Activated naive CD8-positive, alpha-beta T cell treated with anti-CD3 and anti-CD28 coated beads, Interleukin-2, amount 50 U/mL, for 24 hours (primary cell): ENCODE data around the gene ADAMTS2.

ENCODE experiments used
- ATAC-seq: fragments of 150-1000 bp; cut with Tn5 transposase; one replicate; pipeline ENCODE4 v1.10.0; 2021
- DNase-seq: peaks from one replicate; pipeline ENCODE4 v3.0.0; 2021
- H3K27ac Mint-ChIP-seq: one replicate; pipeline ENCODE4 v1.8.0; 2021; ENCODE audit warnings: mild to moderate bottlenecking, mixed read lengths
- H3K27me3 Mint-ChIP-seq: one replicate; pipeline ENCODE4 v1.8.0; 2021; ENCODE audit warnings: mixed read lengths
- H3K36me3 Mint-ChIP-seq: one replicate; pipeline ENCODE4 v1.8.0; 2021; ENCODE audit warnings: low read depth, mixed read lengths
- H3K4me1 Mint-ChIP-seq: one replicate; pipeline ENCODE4 v1.8.0; 2021; ENCODE audit warnings: mixed read lengths
- H3K4me3 Mint-ChIP-seq: one replicate; pipeline ENCODE4 v1.8.0; 2021; ENCODE audit warnings: mild to moderate bottlenecking, moderate library complexity, mixed read lengths
- H3K9me3 Mint-ChIP-seq: one replicate; pipeline ENCODE4 v1.8.0; 2021; ENCODE audit warnings: mixed read lengths

ADAMTS2 gene

GRCh38 chr5:179271821-179272325 is 73.4 kb downstream of the ADAMTS2 start:
- no peaks in the 10 kb centered on the region for H3K36me3 Mint-ChIP-seq
- no peak overlapping the region for H3K4me3 Mint-ChIP-seq
- DNase-seq (no peak), ATAC-seq (no peak)
- no peaks in the 10 kb centered on the region for H3K9me3 Mint-ChIP-seq
- H3K27ac Mint-ChIP-seq, result no peak overlapping the region
- H3K27me3 Mint-ChIP-seq, result no peaks in the 10 kb centered on the region
- H3K4me1 Mint-ChIP-seq, result no peaks in the 10 kb centered on the region

- DNase-seq (no peak), ATAC-seq (no peak)
- H3K27ac Mint-ChIP-seq, result no peak overlapping the region
- no peaks in the 10 kb centered on the region for H3K27me3 Mint-ChIP-seq
- H3K4me3 Mint-ChIP-seq, result no peak overlapping the region
- H3K9me3 Mint-ChIP-seq, result no peaks in the 10 kb centered on the region
- H3K36me3 Mint-ChIP-seq, result no peaks in the 10 kb centered on the region
- no peaks in the 10 kb centered on the region for H3K4me1 Mint-ChIP-seq
These were observed 73.9 kb downstream of the ADAMTS2 start for GRCh38 chr5:179271428-179271734.

- Mint-ChIP-seq H3K4me3 (no peak overlapping the region), H3K27ac (no peak overlapping the region), H3K36me3 (no peaks in the 10 kb centered on the region), H3K27me3 (no peaks in the 10 kb centered on the region), H3K4me1 (no peaks in the 10 kb centered on the region), H3K9me3 (no peaks in the 10 kb centered on the region)
- DNase-seq (no peak), ATAC-seq (no peak)
These were observed 74.5 kb downstream of the ADAMTS2 start for GRCh38 chr5:179270581-179271427.

- Mint-ChIP-seq H3K4me3 (no peak overlapping the region), H3K27ac (no peak overlapping the region), H3K27me3 (no peaks in the 10 kb centered on the region), H3K9me3 (no peaks in the 10 kb centered on the region), H3K36me3 (no peaks in the 10 kb centered on the region), H3K4me1 (no peaks in the 10 kb centered on the region)
- DNase-seq, result no peak
- no peak for ATAC-seq
These were observed 75.3 kb downstream of the ADAMTS2 start for GRCh38 chr5:179269781-179270543.

- DNase-seq (no peak), ATAC-seq (no peak)
- Mint-ChIP-seq H3K4me1 (no peaks in the 10 kb centered on the region), H3K27me3 (no peaks in the 10 kb centered on the region), H3K27ac (no peak overlapping the region), H3K9me3 (no peaks in the 10 kb centered on the region), H3K4me3 (no peak overlapping the region), H3K36me3 (no peaks in the 10 kb centered on the region)
These were observed 76.1 kb downstream of the ADAMTS2 start for GRCh38 chr5:179268966-179269693.

GRCh38 chr5:179268399-179268952 is 76.8 kb downstream of the ADAMTS2 start:
- ATAC-seq, result no peak
- no peak overlapping the region for H3K27ac Mint-ChIP-seq

GRCh38 chr5:179267671-179268083 is 77.6 kb downstream of the ADAMTS2 start:
- H3K9me3 Mint-ChIP-seq, result no peaks in the 10 kb centered on the region
- no peaks in the 10 kb centered on the region for H3K36me3 Mint-ChIP-seq
- no peak overlapping the region for H3K4me3 Mint-ChIP-seq
- no peaks in the 10 kb centered on the region for H3K4me1 Mint-ChIP-seq
- H3K27ac Mint-ChIP-seq, result no peak overlapping the region
- ATAC-seq (no peak), DNase-seq (no peak)
- no peaks in the 10 kb centered on the region for H3K27me3 Mint-ChIP-seq

More at GRCh38 chr5:179268399-179268952, 76.8 kb downstream of the ADAMTS2 start:
- no peak for DNase-seq
- Mint-ChIP-seq H3K9me3 (no peaks in the 10 kb centered on the region), H3K4me3 (no peak overlapping the region), H3K27me3 (no peaks in the 10 kb centered on the region), H3K4me1 (no peaks in the 10 kb centered on the region), H3K36me3 (no peaks in the 10 kb centered on the region)

- DNase-seq (no peak), ATAC-seq (no peak)
- no peaks in the 10 kb centered on the region for H3K36me3 Mint-ChIP-seq
- H3K27ac Mint-ChIP-seq, result no peak overlapping the region
- H3K27me3 Mint-ChIP-seq, result no peaks in the 10 kb centered on the region
- no peak overlapping the region for H3K4me3 Mint-ChIP-seq
- no peaks in the 10 kb centered on the region for H3K4me1 Mint-ChIP-seq
- H3K9me3 Mint-ChIP-seq, result no peaks in the 10 kb centered on the region
These were observed 78.1 kb downstream of the ADAMTS2 start for GRCh38 chr5:179267071-179267670.

- no peaks in the 10 kb centered on the region for H3K4me1 Mint-ChIP-seq
- DNase-seq (no peak), ATAC-seq (no peak)
- H3K27ac Mint-ChIP-seq, result no peak overlapping the region
- H3K4me3 Mint-ChIP-seq, result no peak overlapping the region
- H3K27me3 Mint-ChIP-seq, result no peaks in the 10 kb centered on the region
- no peaks in the 10 kb centered on the region for H3K9me3 Mint-ChIP-seq
- no peaks in the 10 kb centered on the region for H3K36me3 Mint-ChIP-seq
These were observed 78.8 kb downstream of the ADAMTS2 start for GRCh38 chr5:179266291-179267070.

- Mint-ChIP-seq H3K4me1 (no peaks in the 10 kb centered on the region), H3K27ac (no peak overlapping the region), H3K9me3 (no peaks in the 10 kb centered on the region), H3K4me3 (no peak overlapping the region), H3K36me3 (no peaks in the 10 kb centered on the region), H3K27me3 (no peaks in the 10 kb centered on the region)
- no peak for ATAC-seq
- no peak for DNase-seq
These were observed 79.6 kb downstream of the ADAMTS2 start for GRCh38 chr5:179265514-179266290.

- Mint-ChIP-seq H3K27me3 (no peaks in the 10 kb centered on the region), H3K4me3 (no peak overlapping the region), H3K9me3 (no peaks in the 10 kb centered on the region), H3K36me3 (no peaks in the 10 kb centered on the region), H3K4me1 (no peaks in the 10 kb centered on the region), H3K27ac (no peak overlapping the region)
- ATAC-seq (no peak), DNase-seq (no peak)
These were observed 80.3 kb downstream of the ADAMTS2 start for GRCh38 chr5:179264783-179265513.

- H3K36me3 Mint-ChIP-seq, result no peaks in the 10 kb centered on the region
- no peak for DNase-seq
These were observed 81.0 kb downstream of the ADAMTS2 start for GRCh38 chr5:179264053-179264782.

More at GRCh38 chr5:179264053-179264782, 81.0 kb downstream of the ADAMTS2 start:
- Mint-ChIP-seq H3K4me1 (no peaks in the 10 kb centered on the region), H3K9me3 (no peaks in the 10 kb centered on the region), H3K27ac (no peak overlapping the region), H3K27me3 (no peaks in the 10 kb centered on the region), H3K4me3 (no peak overlapping the region)
- no peak for ATAC-seq
